ENCODE data around the gene MBD3L2.
"Not testable (repeated sequence)": the region's sequence is repeated elsewhere in the genome, so short reads cannot be mapped to it uniquely, and the experiment has no call there.

MBD3L2 gene

DNA sequence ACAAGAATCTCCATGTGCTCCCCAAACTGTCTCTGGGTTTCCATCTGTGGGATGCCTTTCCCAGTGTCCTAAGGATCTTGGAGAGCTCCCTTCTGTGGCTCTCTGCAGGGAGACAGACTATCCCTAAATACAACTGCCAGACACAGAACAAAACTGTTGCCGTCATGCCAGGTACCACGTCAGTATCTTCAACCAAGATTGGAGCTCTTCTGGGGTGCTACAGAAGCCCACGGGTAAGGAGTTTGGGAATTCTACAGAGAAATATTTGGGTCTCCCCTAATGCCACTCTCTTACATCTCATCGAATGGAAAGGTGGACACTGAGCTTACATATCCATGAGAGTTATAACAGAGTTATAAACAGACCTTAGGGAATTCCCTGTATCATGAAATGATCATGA lies 14.2 kb downstream of the MBD3L2 start:
- TF ChIP-seq, protein P1, sequence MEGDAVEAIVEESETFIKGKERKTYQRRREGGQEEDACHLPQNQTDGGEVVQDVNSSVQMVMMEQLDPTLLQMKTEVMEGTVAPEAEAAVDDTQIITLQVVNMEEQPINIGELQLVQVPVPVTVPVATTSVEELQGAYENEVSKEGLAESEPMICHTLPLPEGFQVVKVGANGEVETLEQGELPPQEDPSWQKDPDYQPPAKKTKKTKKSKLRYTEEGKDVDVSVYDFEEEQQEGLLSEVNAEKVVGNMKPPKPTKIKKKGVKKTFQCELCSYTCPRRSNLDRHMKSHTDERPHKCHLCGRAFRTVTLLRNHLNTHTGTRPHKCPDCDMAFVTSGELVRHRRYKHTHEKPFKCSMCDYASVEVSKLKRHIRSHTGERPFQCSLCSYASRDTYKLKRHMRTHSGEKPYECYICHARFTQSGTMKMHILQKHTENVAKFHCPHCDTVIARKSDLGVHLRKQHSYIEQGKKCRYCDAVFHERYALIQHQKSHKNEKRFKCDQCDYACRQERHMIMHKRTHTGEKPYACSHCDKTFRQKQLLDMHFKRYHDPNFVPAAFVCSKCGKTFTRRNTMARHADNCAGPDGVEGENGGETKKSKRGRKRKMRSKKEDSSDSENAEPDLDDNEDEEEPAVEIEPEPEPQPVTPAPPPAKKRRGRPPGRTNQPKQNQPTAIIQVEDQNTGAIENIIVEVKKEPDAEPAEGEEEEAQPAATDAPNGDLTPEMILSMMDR (IDR thresholded peaks at IDR 0.05; ENCODE audit: control insufficient read depth, extremely low read depth, insufficient read depth) = no peak
- no peak for DNase-seq (ENCODE audit: low read depth)
- no peak overlapping the region for H3K4me3 ChIP-seq (ENCODE audit: low read depth, low read length)

DNA sequence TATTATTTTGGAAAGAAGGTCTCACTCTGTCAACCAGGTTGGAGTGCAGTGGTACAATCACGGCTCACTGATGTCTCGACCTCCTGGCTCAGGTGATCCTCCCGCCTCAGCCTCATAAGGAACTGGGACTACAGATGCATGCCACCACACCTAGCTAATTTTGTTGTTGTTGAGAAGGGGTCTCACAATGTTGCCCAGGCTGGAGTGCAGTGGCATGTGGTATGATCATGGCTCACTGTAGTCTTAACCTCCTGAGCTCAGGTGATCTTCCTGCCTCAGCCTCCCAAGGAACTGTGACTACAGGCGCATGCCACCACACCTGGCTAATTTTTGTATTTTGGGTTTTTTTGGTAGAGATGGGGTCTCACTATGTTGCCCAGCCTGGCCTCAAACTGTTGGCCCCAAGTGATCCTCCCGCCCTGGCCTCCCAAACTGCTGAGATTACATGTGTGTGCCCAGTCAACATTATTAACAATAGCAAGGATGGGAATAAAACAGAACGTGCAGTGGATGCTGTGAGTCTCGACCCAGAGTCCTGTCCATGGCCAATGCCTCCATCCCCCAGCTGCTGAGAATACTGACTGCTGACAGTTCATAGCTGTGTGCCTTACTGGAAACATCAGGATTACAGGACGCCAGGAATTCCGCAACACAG lies 14.8 kb downstream of the MBD3L2 start:
- TF ChIP-seq, protein P1 (IDR thresholded peaks at IDR 0.05; ENCODE audit: control insufficient read depth, extremely low read depth, insufficient read depth) = no peak
- H3K4me3 ChIP-seq (ENCODE audit: low read depth, low read length) = no peak overlapping the region
- no peak for DNase-seq (ENCODE audit: low read depth)

DNA sequence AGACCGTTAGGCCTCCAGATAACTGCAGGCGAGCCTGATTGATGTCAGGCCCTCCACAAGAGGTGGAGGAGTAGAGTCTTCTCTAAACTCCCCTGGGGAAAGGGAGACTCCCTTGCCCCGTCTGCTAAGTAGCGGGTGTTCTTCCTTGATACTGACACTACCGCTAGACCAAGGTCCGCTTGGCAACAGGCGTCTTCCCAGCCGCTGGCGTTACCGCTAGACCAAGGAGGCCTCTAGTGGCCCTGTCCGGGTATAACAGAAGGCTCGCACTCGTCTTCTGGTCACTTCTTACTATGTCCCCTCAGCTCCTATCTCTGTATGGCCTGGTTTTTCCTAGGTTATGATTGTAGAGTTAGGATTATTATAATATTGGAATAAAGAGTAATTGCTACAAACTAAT lies 18.0 kb downstream of the MBD3L2 start:
- H3K4me3 ChIP-seq (ENCODE audit: low read depth, low read length); DNase-seq (ENCODE audit: low read depth): not testable (repeated sequence)

DNA sequence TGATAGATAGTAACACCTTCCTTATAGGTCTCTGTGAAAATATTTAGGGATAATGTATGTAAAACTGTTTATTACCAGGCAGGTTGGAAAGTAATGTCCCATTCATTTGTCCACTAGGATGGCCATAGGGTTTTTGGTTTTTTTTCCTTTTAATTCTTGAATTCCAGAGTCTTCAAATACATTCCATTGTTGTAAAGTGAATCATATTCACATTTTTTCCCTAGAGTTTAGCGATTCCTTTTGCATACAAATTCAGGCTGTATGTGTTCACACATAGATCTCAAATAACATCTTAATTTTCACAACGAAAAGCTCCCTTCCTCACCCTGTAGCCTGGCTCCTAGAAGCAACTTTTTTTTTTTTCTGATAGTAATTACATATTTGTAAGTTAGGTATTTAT lies 18.6 kb downstream of the MBD3L2 start:
- no peak overlapping the region for H3K4me3 ChIP-seq (ENCODE audit: low read depth, low read length)
- DNase-seq (ENCODE audit: low read depth) = no peak
- TF ChIP-seq, protein P1 (IDR thresholded peaks at IDR 0.05; ENCODE audit: control insufficient read depth, extremely low read depth, insufficient read depth) = no peak

DNA sequence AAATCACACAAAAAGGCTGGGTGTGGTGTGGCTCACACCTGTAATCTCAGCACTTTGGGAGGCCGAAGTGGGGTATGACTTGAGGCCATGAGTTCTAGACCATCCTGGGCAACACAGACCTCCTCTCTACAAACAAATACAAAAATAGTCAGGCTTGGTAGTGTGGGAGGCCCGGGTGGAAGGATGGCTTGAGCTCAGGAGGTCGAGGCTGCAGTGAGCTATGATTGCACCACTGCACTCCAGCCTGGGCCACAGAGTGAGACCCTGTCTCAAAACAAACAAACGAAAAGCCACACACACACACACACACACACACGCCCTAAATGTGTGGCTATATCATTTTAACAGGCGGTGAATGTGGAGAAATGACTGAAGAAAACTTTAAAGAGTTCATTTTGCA lies 19.5 kb downstream of the MBD3L2 start:
- TF ChIP-seq, protein P1 (IDR thresholded peaks at IDR 0.05; ENCODE audit: control insufficient read depth, extremely low read depth, insufficient read depth) = no peak
- no peak for DNase-seq (ENCODE audit: low read depth)
- peak overlapping the region; percentile 34 for H3K4me3 ChIP-seq (ENCODE audit: low read depth, low read length)

DNA sequence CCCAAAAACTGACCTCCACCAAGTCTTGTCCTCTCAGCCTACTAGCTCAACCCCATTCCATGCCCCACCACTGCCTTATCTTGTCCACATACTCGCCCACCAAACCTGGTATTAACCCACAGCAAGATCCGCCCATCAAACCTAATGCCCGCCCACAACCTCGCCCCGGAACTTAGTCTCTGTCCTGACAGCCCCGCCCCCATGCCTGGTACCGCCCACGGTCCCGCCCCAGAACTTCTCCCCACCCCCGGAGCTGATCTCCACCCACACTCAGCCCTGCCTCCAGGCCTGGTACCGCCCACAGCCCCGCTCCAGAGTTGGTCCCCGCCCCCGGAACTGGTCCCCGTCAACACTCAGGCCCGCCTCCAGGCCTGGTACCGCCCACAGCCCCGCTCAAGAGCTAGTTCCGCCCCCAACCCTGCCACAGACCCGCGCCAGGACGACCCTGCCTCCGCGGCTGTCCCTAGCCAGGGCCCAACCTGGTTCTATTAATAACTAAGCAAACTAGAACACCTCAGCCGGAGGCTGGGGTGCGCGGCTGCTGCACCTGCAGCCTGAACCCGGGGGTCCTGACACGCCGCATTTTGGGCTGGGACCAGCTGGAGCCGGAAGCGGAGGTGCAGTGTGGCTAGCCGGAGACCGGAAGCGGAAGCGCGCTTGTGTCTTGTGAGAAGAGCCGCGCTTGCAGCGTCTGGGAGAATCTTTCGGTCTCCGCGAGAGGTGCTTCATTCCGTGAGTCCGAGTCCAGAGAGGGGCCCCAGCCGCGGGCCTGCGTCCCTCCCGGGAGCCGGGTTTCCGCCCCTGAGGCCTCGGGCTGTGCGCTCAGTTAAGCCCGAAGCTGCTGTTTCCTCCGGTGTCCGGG lies 20.2 kb downstream of the MBD3L2 start, which contains the start of gene ZNF557:
ZNF557 (plus strand) TSS at position 662 of the 862 bp plus-strand sequence. CDS start 5,372 bp downstream, outside the sequence.
- DNase-seq (ENCODE audit: low read depth) = peak; percentile 92
- TF ChIP-seq, protein P1 (IDR thresholded peaks at IDR 0.05; ENCODE audit: control insufficient read depth, extremely low read depth, insufficient read depth) = no peak
- peak within 1 kb of the TSS; percentile 86 for H3K4me3 ChIP-seq (ENCODE audit: low read depth, low read length)

DNA sequence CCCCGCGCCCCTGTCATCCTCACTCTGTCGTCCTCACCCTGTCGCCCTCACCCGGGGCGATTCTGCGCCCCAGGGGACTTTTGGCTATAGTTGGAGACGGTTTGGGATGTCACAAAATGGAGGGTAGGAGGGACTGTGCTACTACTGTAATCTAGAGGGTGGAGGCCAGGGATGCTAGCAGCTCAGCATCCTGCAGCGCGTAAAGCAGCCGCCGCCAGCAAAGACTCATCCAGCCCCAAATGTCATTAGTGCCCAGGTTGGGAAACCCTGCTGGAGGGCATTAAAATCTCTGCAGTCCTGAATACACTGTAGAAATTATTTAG lies 20.7 kb downstream of the MBD3L2 start:
- DNase-seq (ENCODE audit: low read depth) = no peak
- TF ChIP-seq, protein P1 (IDR thresholded peaks at IDR 0.05; ENCODE audit: control insufficient read depth, extremely low read depth, insufficient read depth) = no peak

More for the DNA sequence above, 20.7 kb downstream of the MBD3L2 start:
- H3K4me3 ChIP-seq (ENCODE audit: low read depth, low read length) = peak overlapping the region; percentile 86

Measured in LNCaP clone FGC (cell line).